Right atrium auricular region (tissue), 2 donors: Measurements from ENCODE around the gene TPM3. TPM values are rescaled to one million over a fixed set of nuclear protein-coding genes. Genes with fewer than 3 reads are reported as not detected.
A peak's percentile ranks its signal among the peaks of the same experiment; 100 is the strongest.

ENCODE experiments used
- DNase-seq: peaks from one replicate; pipeline ENCODE4 v3.0.0-alpha.2; 2019; ENCODE audit warnings: low spot score
- H3K27ac ChIP-seq, 2 donors: fragments of 200-600 bp; sonication (generic); 1 replicate in 1 of 2; 2 replicates in 1 of 2; pipeline ENCODE4 v1.5.1; 2016 to 2019
- H3K27me3 ChIP-seq, 2 donors: fragments of 200-600 bp; sonication (generic); one replicate each; pipeline versions ENCODE4 v1.5.1 to v1.6.0; 2017 to 2019
- H3K36me3 ChIP-seq: fragments of 200-600 bp; sonication (generic); one replicate; pipeline ENCODE4 v1.5.1; 2016
- H3K4me1 ChIP-seq, 2 donors: fragments of 200-600 bp; sonication (generic); one replicate each; pipeline versions ENCODE4 v1.5.1 to v1.6.0; 2017 to 2019
- H3K4me3 ChIP-seq, 2 donors: fragments of 200-600 bp; sonication (generic); 1 replicate in 1 of 2; 2 replicates in 1 of 2; pipeline ENCODE4 v1.5.1; 2017 to 2019; ENCODE audit warnings: mild to moderate bottlenecking in 1 of 2, moderate library complexity in 1 of 2
- H3K9me3 ChIP-seq, 2 donors: fragments of 200-600 bp; sonication (generic); one replicate each; pipeline ENCODE4 v1.5.1; 2019
- CTCF ChIP-seq, 2 donors: fragments of 200-600 bp; sonication (generic); IDR thresholded peaks; one replicate each; pipeline ENCODE4 v1.5.1; 2019; ENCODE audit warnings: antibody characterized with exemption in 2 of 2
- total RNA-seq, 2 donors: library from RNA; depleted of rRNA; stranded (reverse); fragments of >200 nt; gene quantifications; one replicate each; pipeline ENCODE4 v1.1.0, GENCODE V29; 2016

TPM3 gene
- total RNA-seq, 2 donors from 2014 or later: 469 to 975 TPM

- H3K36me3 ChIP-seq: peaks cover 27% of the 10 kb centered on the region
- no peak for TF ChIP-seq CTCF (IDR thresholded peaks at IDR 0.05)
- H3K9me3 ChIP-seq: no peaks in the 10 kb centered on the region
- H3K27ac ChIP-seq: peak overlapping the region; percentile 97 to 100
- H3K4me3 ChIP-seq: peak overlapping the region; percentile 92 to 94
- no peak for DNase-seq
- peaks cover 0 to 55% of the 10 kb centered on the region in 2 donors for H3K4me1 ChIP-seq
- H3K27me3 ChIP-seq: no peaks in the 10 kb centered on the region
Measured at GRCh38 chr1:154221278-154222001, 29.5 kb upstream of the TPM3 start.

GRCh38 chr1:154220970-154221277, 29.0 kb upstream of the TPM3 start:
- H3K4me3 ChIP-seq: peak overlapping the region; percentile 92 to 94
- no peak for TF ChIP-seq CTCF (IDR thresholded peaks at IDR 0.05)
- H3K4me1 ChIP-seq: peaks cover 0 to 55% of the 10 kb centered on the region in 2 donors
- DNase-seq: no peak
- peak overlapping the region; percentile 97 to 100 for H3K27ac ChIP-seq
- H3K36me3 ChIP-seq: peaks cover 27% of the 10 kb centered on the region
- H3K9me3 ChIP-seq: no peaks in the 10 kb centered on the region
- H3K27me3 ChIP-seq: no peaks in the 10 kb centered on the region

GRCh38 chr1:154220071-154220969, 28.4 kb upstream of the TPM3 start, which contains the start of gene UBAP2L:
Gene UBAP2L (plus strand): TSS chr1:154220955. CDS start chr1:154225124, 4,169 bp downstream.
- H3K9me3 ChIP-seq: no peaks in the 10 kb centered on the region
- TF ChIP-seq CTCF (IDR thresholded peaks at IDR 0.05): no peak
- no peaks in the 10 kb centered on the region for H3K27me3 ChIP-seq
- H3K4me3 ChIP-seq: peak within 1 kb of the TSS; percentile 94
- peak within 1 kb of the TSS; percentile 97 to 100 for H3K27ac ChIP-seq
- peaks cover 0 to 55% of the 10 kb centered on the region in 2 donors for H3K4me1 ChIP-seq
- peaks cover 27% of the 10 kb centered on the region for H3K36me3 ChIP-seq
- DNase-seq: peak; percentile 99

GRCh38 chr1:154219541-154219940, 27.6 kb upstream of the TPM3 start:
- H3K9me3 ChIP-seq: no peaks in the 10 kb centered on the region
- TF ChIP-seq CTCF (IDR thresholded peaks at IDR 0.05): no peak
- peaks cover 27% of the 10 kb centered on the region for H3K36me3 ChIP-seq
- no peak for DNase-seq
- peak overlapping the region; percentile 97 to 100 for H3K27ac ChIP-seq
- no peaks in the 10 kb centered on the region for H3K27me3 ChIP-seq
- H3K4me3 ChIP-seq: peak overlapping the region; percentile 94
- H3K4me1 ChIP-seq: peaks cover 0 to 55% of the 10 kb centered on the region in 2 donors

- Histone ChIP-seq H3K4me3 (peak overlapping the region in 1 of 2 donors; percentile 94), H3K36me3 (peaks cover 37% of the 10 kb centered on the region), H3K27ac (peak overlapping the region; percentile 97 to 100), H3K4me1 (peaks cover 0 to 45% of the 10 kb centered on the region in 2 donors), H3K9me3 (no peaks in the 10 kb centered on the region), H3K27me3 (no peaks in the 10 kb centered on the region)
- DNase-seq: no peak
- no peak for TF ChIP-seq CTCF (IDR thresholded peaks at IDR 0.05)
Measured at GRCh38 chr1:154218545-154218944, 26.6 kb upstream of the TPM3 start.
